ENCODE results near the gene C3orf52. TPM values are rescaled to one million over a fixed set of nuclear protein-coding genes. Genes with fewer than 3 reads are reported as not detected.

The C3orf52 gene
- total RNA-seq, 2 donors from 2014 or later = 0.41 to 1.5 TPM

GRCh38 chr3:112130638-112130993 is 44.4 kb downstream of the C3orf52 start:
- intact Hi-C loops (cut with DNase I) = no loop called here
- DNase-seq (no peak), ATAC-seq (no peak)

- DNase-seq (no peak), ATAC-seq (no peak)
- intact Hi-C loops (cut with DNase I) = no loop called here
Measured at GRCh38 chr3:112131111-112131510, 44.9 kb downstream of the C3orf52 start.

GRCh38 chr3:112132088-112132487 is 45.9 kb downstream of the C3orf52 start:
- intact Hi-C loops (cut with DNase I) = no loop called here
- ATAC-seq = no peak
- no peak for DNase-seq

- intact Hi-C loops (cut with DNase I) = no loop called here
- DNase-seq (no peak), ATAC-seq (no peak)
Measured at GRCh38 chr3:112132554-112132953, 46.4 kb downstream of the C3orf52 start.

GRCh38 chr3:112132975-112133448 is 46.8 kb downstream of the C3orf52 start, which contains the start of gene GCSAM:
Gene GCSAM (minus strand): TSS chr3:112133248. CDS start chr3:112133120, 128 bp downstream.
- intact Hi-C loops (cut with DNase I) = no loop called here
- ATAC-seq = peak; percentile 67 to 85
- DNase-seq = peak; percentile 39

GRCh38 chr3:112133626-112134334 is 47.6 kb downstream of the C3orf52 start:
- DNase-seq (no peak), ATAC-seq (no peak)
- intact Hi-C loops (cut with DNase I) = no loop called here

GRCh38 chr3:112134335-112135124 is 48.3 kb downstream of the C3orf52 start:
- ATAC-seq (no peak), DNase-seq (no peak)
- intact Hi-C loops (cut with DNase I) = no loop called here

GRCh38 chr3:112136046-112136445 is 49.9 kb downstream of the C3orf52 start:
- intact Hi-C loops (cut with DNase I) = no loop called here
- ATAC-seq (no peak), DNase-seq (no peak)

GRCh38 chr3:112136959-112137693 is 50.9 kb downstream of the C3orf52 start:
- intact Hi-C loops (cut with DNase I) = no loop called here
- DNase-seq = no peak
- ATAC-seq = peak; percentile 46 to 66

- intact Hi-C loops (cut with DNase I) = no loop called here
- ATAC-seq (no peak), DNase-seq (no peak)
Measured at GRCh38 chr3:112137781-112138180, 51.6 kb downstream of the C3orf52 start.

- intact Hi-C loops (cut with DNase I) = no loop called here
- no peak for ATAC-seq
Measured at GRCh38 chr3:112138219-112138969, 52.2 kb downstream of the C3orf52 start.

GRCh38 chr3:112140584-112140983 is 54.4 kb downstream of the C3orf52 start:
- no peak for ATAC-seq
- DNase-seq = no peak
- intact Hi-C loops (cut with DNase I) = no loop called here

More at GRCh38 chr3:112138219-112138969, 52.2 kb downstream of the C3orf52 start:
- DNase-seq = no peak

GRCh38 chr3:112141293-112141692 is 55.1 kb downstream of the C3orf52 start:
- intact Hi-C loops (cut with DNase I) = no loop called here
- DNase-seq (no peak), ATAC-seq (no peak)

- intact Hi-C loops (cut with DNase I) = no loop called here
- no peak for DNase-seq
- ATAC-seq = no peak
Measured at GRCh38 chr3:112143251-112143650, 57.1 kb downstream of the C3orf52 start.

- DNase-seq = no peak
- no peak for ATAC-seq
- intact Hi-C loops (cut with DNase I) = no loop called here
Measured at GRCh38 chr3:112143689-112144088, 57.5 kb downstream of the C3orf52 start.

GRCh38 chr3:112149136-112149535 is 62.9 kb downstream of the C3orf52 start:
- no peak for ATAC-seq
- intact Hi-C loops (cut with DNase I) = no loop called here
- no peak for DNase-seq

- intact Hi-C loops (cut with DNase I) = no loop called here
- no peak for ATAC-seq
- DNase-seq = no peak
Measured at GRCh38 chr3:112167758-112168157, 81.6 kb downstream of the C3orf52 start.
